Tracheal epithelial cell (primary cell): ENCODE results near the gene ADCYAP1. TPM values are rescaled to one million over a fixed set of nuclear protein-coding genes. Genes with fewer than 3 reads are reported as not detected.

Experiments used
- total RNA-seq: library from RNA; depleted of rRNA; stranded (reverse); fragments of >200 nt; gene quantifications from 2 replicates; pipeline ENCODE4 v1.2.1, GENCODE V29; 2014

ADCYAP1 gene
- total RNA-seq: not detected in 2 replicates

DNA sequence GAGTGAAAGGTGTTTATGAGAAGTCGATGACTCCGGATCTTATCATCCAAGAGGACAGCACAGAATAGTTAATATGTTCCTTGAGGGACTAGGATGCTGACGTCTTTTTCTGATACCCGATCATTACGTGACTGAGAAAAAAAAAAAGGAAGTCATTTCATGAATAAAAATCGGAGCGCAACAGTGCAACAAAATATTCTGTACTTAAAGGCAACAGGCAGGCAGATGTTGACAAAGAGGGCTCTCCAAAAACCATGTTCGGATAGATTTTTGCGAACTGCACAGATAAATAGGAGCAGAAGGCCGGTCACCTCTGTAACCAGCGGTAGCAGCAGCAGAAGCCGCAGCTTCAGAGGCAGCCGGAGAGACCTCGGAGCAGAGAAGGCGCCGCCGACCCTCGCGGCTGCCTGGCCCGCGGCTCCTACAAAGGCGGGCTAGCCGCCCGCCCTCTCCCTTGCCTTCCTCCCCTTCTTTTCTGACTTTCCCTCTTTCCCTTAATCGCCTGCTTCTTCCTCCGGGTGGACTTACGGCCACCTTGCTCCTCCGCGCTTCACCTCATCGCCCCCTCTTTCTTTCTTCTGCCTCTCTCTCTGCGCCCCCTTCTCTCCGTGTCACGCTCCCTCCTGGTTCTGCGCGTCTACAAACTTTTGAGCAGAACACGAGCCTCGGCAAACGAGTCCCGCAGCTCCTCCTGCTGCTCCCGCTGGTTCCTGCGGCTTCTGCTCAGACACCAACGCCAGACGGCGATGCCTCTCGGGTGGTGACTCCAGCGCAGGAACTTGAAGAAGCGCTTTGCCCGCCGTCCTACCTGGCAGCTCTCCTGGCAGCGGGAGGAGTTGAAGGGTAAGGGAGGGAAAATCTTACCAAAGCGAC, at the start of gene ADCYAP1:
Gene ADCYAP1, plus strand, starts transcription at position 654 of the 873 bp plus-strand sequence. CDS start 516 bp downstream, outside the sequence.

Other genes starting within 250 kb of the ADCYAP1 start
- gene TYMS, start 247.2 kb upstream of the ADCYAP1 start, total RNA-seq: 6.7 and 10.0 TPM in 2 replicates
- gene ENOSF1, start 192.2 kb upstream of the ADCYAP1 start, total RNA-seq: 16.6 and 25.1 TPM in 2 replicates
- 274 and 298 TPM in 2 replicates for gene YES1, start 92.6 kb upstream of the ADCYAP1 start, total RNA-seq